Activated CD8-positive, alpha-beta T cell treated with anti-CD3 and anti-CD28 coated beads, Interleukin-2, amount 10 ng/mL, durations not matched to agents 7 days and 5 days (primary cell): Measurements from ENCODE around the gene RALY. TPM values are rescaled to one million over a fixed set of nuclear protein-coding genes. Genes with fewer than 3 reads are reported as not detected.

ENCODE experiments used
- ATAC-seq: fragments of 150-1000 bp; cut with Tn5 transposase; one replicate; pipeline ENCODE4 v1.10.0; 2021; ENCODE audit warnings: moderate library complexity
- CTCF ChIA-PET: fragments of 350-600 bp; sonication (Branson Sonifier 250); formaldehyde crosslinking; loops from one replicate; lab custom pipeline; 2021; ENCODE audit warnings: antibody characterized with exemption; lab: Charles Lee
- POLR2A ChIA-PET: fragments of 350-600 bp; sonication (Branson Sonifier 250); formaldehyde crosslinking; loops from one replicate; lab custom pipeline; 2021; ENCODE audit warnings: antibody characterized with exemption; lab: Charles Lee
- DNase-seq: peaks from one replicate; pipeline ENCODE4 v3.0.0-alpha.2; 2020
- H3K27ac Mint-ChIP-seq: one replicate; pipeline ENCODE4 v1.8.0; 2021; ENCODE audit warnings: mild to moderate bottlenecking, mixed read lengths
- H3K27me3 Mint-ChIP-seq: one replicate; pipeline ENCODE4 v1.8.0; 2021; ENCODE audit warnings: low read depth, mixed read lengths
- H3K36me3 Mint-ChIP-seq: one replicate; pipeline ENCODE4 v1.8.0; 2021; ENCODE audit warnings: low read depth, mixed read lengths
- H3K4me1 Mint-ChIP-seq: one replicate; pipeline ENCODE4 v1.8.0; 2021; ENCODE audit warnings: low read depth, mixed read lengths
- H3K4me3 Mint-ChIP-seq: one replicate; pipeline ENCODE4 v1.8.0; 2021; ENCODE audit warnings: mild to moderate bottlenecking, mixed read lengths
- H3K9me3 Mint-ChIP-seq: one replicate; pipeline ENCODE4 v1.8.0; 2022; ENCODE audit warnings: mixed read lengths; ENCODE audit not compliant: insufficient read depth
- total RNA-seq, 2 experiments: library from RNA; stranded (reverse); gene quantifications; one replicate each; pipeline ENCODE4 v1.2.3, GENCODE V29; 2021

The RALY gene
- total RNA-seq, 2 experiments from 2014 or later: 232 to 233 TPM

- H3K27ac Mint-ChIP-seq: peak overlapping the region; percentile 47
- no peak for ATAC-seq
- CTCF ChIA-PET: no interaction called here
- peaks cover 2% of the 10 kb centered on the region for H3K4me1 Mint-ChIP-seq
- POLR2A ChIA-PET: interaction anchor here (0.6 kb wide), 1 partner anchor 239 kb away, joined by 3 read pairs; no protein-coding TSS in a partner anchor
- H3K4me3 Mint-ChIP-seq: no peak overlapping the region
- peaks cover 64% of the 10 kb centered on the region for H3K36me3 Mint-ChIP-seq
- no peaks in the 10 kb centered on the region for H3K9me3 Mint-ChIP-seq
- no peak for DNase-seq
- H3K27me3 Mint-ChIP-seq: no peaks in the 10 kb centered on the region
These were observed 90.7 kb downstream of the RALY start for GRCh38 chr20:34084227-34084923.

- ATAC-seq: no peak
- DNase-seq: no peak
- H3K27me3 Mint-ChIP-seq: no peaks in the 10 kb centered on the region
- peaks cover 2% of the 10 kb centered on the region for H3K4me1 Mint-ChIP-seq
- CTCF ChIA-PET: no interaction called here
- H3K27ac Mint-ChIP-seq: peak overlapping the region; percentile 30
- H3K36me3 Mint-ChIP-seq: peaks cover 67% of the 10 kb centered on the region
- H3K4me3 Mint-ChIP-seq: no peak overlapping the region
- POLR2A ChIA-PET: interaction anchor here (0.7 kb wide), 1 partner anchor 133 kb away, joined by 3 read pairs; no protein-coding TSS in a partner anchor
- no peaks in the 10 kb centered on the region for H3K9me3 Mint-ChIP-seq
These were observed 91.9 kb downstream of the RALY start for GRCh38 chr20:34085544-34086040.

- Mint-ChIP-seq H3K9me3 (no peaks in the 10 kb centered on the region), H3K36me3 (peaks cover 73% of the 10 kb centered on the region), H3K27me3 (no peaks in the 10 kb centered on the region), H3K4me3 (no peak overlapping the region), H3K4me1 (peaks cover 2% of the 10 kb centered on the region), H3K27ac (peak overlapping the region; percentile 11)
- ChIA-PET POLR2A (interaction anchor here (1.4 kb wide), 1 partner anchor 24 kb away, joined by 3 read pairs; the partner anchor contains the start of gene EIF2S2), CTCF (no interaction called here)
- ATAC-seq (no peak), DNase-seq (no peak)
These were observed 94.8 kb downstream of the RALY start for GRCh38 chr20:34088305-34089174.

GRCh38 chr20:34089175-34089479 lies 95.4 kb downstream of the RALY start:
- ChIA-PET CTCF (interaction anchor here (1.1 kb wide), 1 partner anchor 20 kb away, joined by 3 read pairs; no protein-coding TSS in a partner anchor), POLR2A (interaction anchor here (1.4 kb wide), 1 partner anchor 23 kb away, joined by 3 read pairs; the partner anchor contains the start of gene EIF2S2)
- Mint-ChIP-seq H3K9me3 (no peaks in the 10 kb centered on the region), H3K4me1 (peaks cover 1% of the 10 kb centered on the region), H3K4me3 (no peak overlapping the region), H3K27me3 (no peaks in the 10 kb centered on the region), H3K36me3 (peaks cover 77% of the 10 kb centered on the region), H3K27ac (peak overlapping the region; percentile 31)
- ATAC-seq (no peak), DNase-seq (no peak)

- Mint-ChIP-seq H3K9me3 (no peaks in the 10 kb centered on the region), H3K4me3 (no peak overlapping the region), H3K27ac (peak overlapping the region; percentile 43), H3K4me1 (peaks cover 1% of the 10 kb centered on the region), H3K36me3 (peaks cover 73% of the 10 kb centered on the region), H3K27me3 (no peaks in the 10 kb centered on the region)
- POLR2A ChIA-PET: interaction anchor here (0.5 to 1.4 kb wide), 4 partner anchors 20 to 96 kb away, joined by 3 read pairs; partner anchors contain the start of genes EIF2S2 and RALY
- CTCF ChIA-PET: interaction anchor here (1.0 to 1.3 kb wide), 5 partner anchors 12 to 156 kb away, joined by 3 read pairs; no protein-coding TSS in a partner anchor
- DNase-seq (no peak), ATAC-seq (no peak)
These were observed 96.1 kb downstream of the RALY start for GRCh38 chr20:34089655-34090345.

- no peak for DNase-seq
- CTCF ChIA-PET: interaction anchor here (1.0 to 1.3 kb wide), 3 partner anchors 13 to 157 kb away, joined by 3 read pairs; no protein-coding TSS in a partner anchor
- H3K4me1 Mint-ChIP-seq: peaks cover 1% of the 10 kb centered on the region
These were observed 96.9 kb downstream of the RALY start for GRCh38 chr20:34090645-34091044.

GRCh38 chr20:34091637-34092200 lies 98.0 kb downstream of the RALY start:
- ATAC-seq (no peak), DNase-seq (no peak)
- peaks cover 79% of the 10 kb centered on the region for H3K36me3 Mint-ChIP-seq
- ChIA-PET POLR2A (interaction anchor here (0.6 to 1.6 kb wide), 3 partner anchors 9 to 68 kb away, joined by 3 to 8 read pairs (median 3); partner anchors contain the start of gene EIF2S2), CTCF (interaction anchor here (1.0 to 2.3 kb wide), 2 partner anchors 10 to 17 kb away, joined by 3 to 9 read pairs; no protein-coding TSS in a partner anchor)
- H3K4me3 Mint-ChIP-seq: no peak overlapping the region
- no peak overlapping the region for H3K27ac Mint-ChIP-seq
- peaks cover 1% of the 10 kb centered on the region for H3K4me1 Mint-ChIP-seq
- H3K9me3 Mint-ChIP-seq: no peaks in the 10 kb centered on the region
- H3K27me3 Mint-ChIP-seq: no peaks in the 10 kb centered on the region

More at GRCh38 chr20:34090645-34091044, 96.9 kb downstream of the RALY start:
- Mint-ChIP-seq H3K4me3 (no peak overlapping the region), H3K27ac (no peak overlapping the region), H3K9me3 (no peaks in the 10 kb centered on the region), H3K27me3 (no peaks in the 10 kb centered on the region), H3K36me3 (peaks cover 72% of the 10 kb centered on the region)
- POLR2A ChIA-PET: interaction anchor here (0.7 kb wide), 1 partner anchor 19 kb away, joined by 3 read pairs; no protein-coding TSS in a partner anchor
- ATAC-seq: no peak

- H3K36me3 Mint-ChIP-seq: peaks cover 81% of the 10 kb centered on the region
- ChIA-PET POLR2A (interaction anchor here (0.9 kb wide), 1 partner anchor 18 kb away, joined by 4 read pairs; the partner anchor contains the start of gene EIF2S2), CTCF (interaction anchor here (1.3 to 2.3 kb wide), 4 partner anchors 12 to 36 kb away, joined by 3 to 9 read pairs (median 6); no protein-coding TSS in a partner anchor)
- no peak for ATAC-seq
- DNase-seq: no peak
- peaks cover 1% of the 10 kb centered on the region for H3K4me1 Mint-ChIP-seq
- no peaks in the 10 kb centered on the region for H3K27me3 Mint-ChIP-seq
- no peak overlapping the region for H3K27ac Mint-ChIP-seq
- H3K4me3 Mint-ChIP-seq: no peak overlapping the region
- no peaks in the 10 kb centered on the region for H3K9me3 Mint-ChIP-seq
These were observed 100.2 kb downstream of the RALY start for GRCh38 chr20:34093895-34094294.

GRCh38 chr20:34095825-34096224 lies 102.1 kb downstream of the RALY start:
- no peaks in the 10 kb centered on the region for H3K27me3 Mint-ChIP-seq
- H3K9me3 Mint-ChIP-seq: no peaks in the 10 kb centered on the region
- DNase-seq: no peak
- ChIA-PET CTCF (interaction anchor here (0.9 to 1.6 kb wide), 2 partner anchors 12 to 18 kb away, joined by 3 to 6 read pairs; no protein-coding TSS in a partner anchor), POLR2A (interaction anchor here (2.0 kb wide), 1 partner anchor 16 kb away, joined by 8 read pairs; the partner anchor contains the start of gene EIF2S2)
- no peak overlapping the region for H3K27ac Mint-ChIP-seq
- no peak for ATAC-seq
- H3K4me1 Mint-ChIP-seq: peaks cover 3% of the 10 kb centered on the region
- peaks cover 76% of the 10 kb centered on the region for H3K36me3 Mint-ChIP-seq
- no peak overlapping the region for H3K4me3 Mint-ChIP-seq

- no peak overlapping the region for H3K27ac Mint-ChIP-seq
- no peaks in the 10 kb centered on the region for H3K27me3 Mint-ChIP-seq
- no peak for DNase-seq
- ATAC-seq: no peak
- CTCF ChIA-PET: interaction anchor here (1.3 kb wide), 1 partner anchor 15 kb away, joined by 5 read pairs; the partner anchor contains the start of gene EIF2S2
- H3K9me3 Mint-ChIP-seq: no peaks in the 10 kb centered on the region
- H3K4me3 Mint-ChIP-seq: no peak overlapping the region
- H3K36me3 Mint-ChIP-seq: peaks cover 79% of the 10 kb centered on the region
- POLR2A ChIA-PET: no interaction called here
- peaks cover 1% of the 10 kb centered on the region for H3K4me1 Mint-ChIP-seq
These were observed 103.2 kb downstream of the RALY start for GRCh38 chr20:34096699-34097444.
